GM12878 (cell line): ENCODE data around the gene AATF. TPM values are rescaled to one million over a fixed set of nuclear protein-coding genes. Genes with fewer than 3 reads are reported as not detected.

Source experiments
- ATAC-seq: fragments of 200-7000 bp; cut with Tn5 transposase; 3 replicates; pipeline ENCODE4 v1.9.1; 2020; ENCODE audit warnings: mild to moderate bottlenecking, moderate library complexity
- BruUV-seq: library from RNA; stranded (reverse); fragments of 400-500 nt; replicated peaks from 2 replicates; lab custom pipeline; 2021; lab: Mats Ljungman, UMichigan
- CTCF ChIA-PET: fragments of 300-600 bp; sonication (Branson Sonifier 250); formaldehyde crosslinking; extraction: SDS; loops from one replicate; lab custom pipeline; 2021; ENCODE audit warnings: inconsistent platforms; lab: Yijun Ruan, JAX
- POLR2A ChIA-PET: fragments of 350-600 bp; formaldehyde crosslinking; extraction: SDS; loops from one replicate; lab custom pipeline; 2021; ENCODE audit warnings: inconsistent platforms; lab: Charles Lee
- RAD21 ChIA-PET: fragments of 300-600 bp; sonication (Branson Sonifier 250); formaldehyde crosslinking; loops from one replicate; lab custom pipeline; 2023; ENCODE audit warnings: antibody characterized with exemption; ENCODE audit not compliant: unreplicated experiment; lab: Charles Lee
- SMC1A ChIA-PET: fragments of 300-600 bp; sonication (Branson Sonifier 250); formaldehyde crosslinking; loops from one replicate; lab custom pipeline; 2023; ENCODE audit not compliant: unreplicated experiment, uncharacterized antibody; lab: Charles Lee
- DNase-seq: peaks from one replicate; pipeline ENCODE4 v3.0.0-alpha.2; 2011; ENCODE audit warnings: low read depth, low spot score
- FAIRE-seq: peaks from 3 replicates; lab custom pipeline; 2011; peaks lifted over from hg19 to GRCh38; lab: Jason Lieb, UNC
- H2AFZ ChIP-seq: 2 replicates; pipeline ENCODE4 v1.6.0; 2011; ENCODE audit warnings: low read depth, low read length, control low read depth; ENCODE audit not compliant: control insufficient read depth
- H3K27ac ChIP-seq: 2 replicates; pipeline ENCODE4 v1.5.1; 2011; ENCODE audit warnings: control low read depth; ENCODE audit not compliant: control insufficient read depth, insufficient read depth
- H3K27me3 ChIP-seq, 2 experiments: replicated peaks in 1 of 2; 2 replicates each; pipeline versions ENCODE4 v1.6.0 to v1.6.1; 2011; ENCODE audit warnings: low read length in 1 of 2; ENCODE audit not compliant: control insufficient read depth in 2 of 2, insufficient read depth in 2 of 2
- H3K36me3 ChIP-seq, 2 experiments: 2 replicates each; pipeline ENCODE4 v1.5.1; 2011; ENCODE audit warnings: low read length in 1 of 2; ENCODE audit not compliant: control insufficient read depth in 2 of 2, insufficient read depth in 2 of 2
- H3K4me1 ChIP-seq: 2 replicates; pipeline ENCODE4 v1.6.1; 2011; ENCODE audit warnings: mild to moderate bottlenecking, low read length, moderate library complexity, mixed read lengths; ENCODE audit not compliant: control insufficient read depth, insufficient read depth
- H3K4me2 ChIP-seq: 2 replicates; pipeline ENCODE4 v1.6.0; 2011; ENCODE audit warnings: control low read depth; ENCODE audit not compliant: control insufficient read depth, insufficient read depth
- H3K4me3 ChIP-seq: fragments of 200-600 bp; sonication (generic); 2 replicates; pipeline ENCODE4 v1.5.1; 2016
- H3K79me2 ChIP-seq: 2 replicates; pipeline ENCODE4 v1.6.0; 2011; ENCODE audit warnings: low read length; ENCODE audit not compliant: control insufficient read depth, insufficient read depth
- H3K9ac ChIP-seq: 2 replicates; pipeline ENCODE4 v1.8.0; 2011; ENCODE audit warnings: low read length, control low read depth, mixed read lengths; ENCODE audit not compliant: control insufficient read depth, insufficient read depth
- H3K9me3 ChIP-seq: replicated peaks from 3 replicates; pipeline ENCODE4 v1.5.1; 2011; ENCODE audit warnings: mild to moderate bottlenecking, low read length; ENCODE audit not compliant: control insufficient read depth, insufficient read depth
- H4K20me1 ChIP-seq: 2 replicates; pipeline ENCODE4 v1.6.0; 2011; ENCODE audit not compliant: control insufficient read depth, insufficient read depth
- BRCA1 ChIP-seq: IDR thresholded peaks from 2 replicates; pipeline ENCODE4 v1.6.1; 2011; ENCODE audit warnings: low read depth, low read length, improper control_type of control experiment
- CREM ChIP-seq: IDR thresholded peaks from 2 replicates; pipeline ENCODE4 v1.6.1; 2014; ENCODE audit warnings: antibody characterized with exemption, low read depth
- IKZF1 ChIP-seq: fragments of 450-650 bp; conservative IDR thresholded peaks from 2 replicates; pipeline ENCODE4 v1.6.1; 2017; ENCODE audit warnings: antibody characterized with exemption, mild to moderate bottlenecking
- IRF3 ChIP-seq: fragments of 450-650 bp; IDR thresholded peaks from 2 replicates; pipeline ENCODE4 v1.6.1; 2014; ENCODE audit warnings: mild to moderate bottlenecking
- KLF5 ChIP-seq: fragments of 450-650 bp; IDR thresholded peaks from 2 replicates; pipeline ENCODE4 v1.6.1; 2014; ENCODE audit warnings: mild to moderate bottlenecking; ENCODE audit not compliant: partially characterized antibody
- NFIC ChIP-seq: IDR thresholded peaks from 2 replicates; pipeline ENCODE4 v1.6.1; 2012; ENCODE audit warnings: low read depth, mild to moderate bottlenecking, inconsistent platforms, low read length, moderate library complexity
- SIN3A ChIP-seq: IDR thresholded peaks from 2 replicates; pipeline ENCODE4 v1.6.1; 2012; ENCODE audit warnings: low read depth, low read length, improper control_type of control experiment
- SREBF2 ChIP-seq: IDR thresholded peaks from 2 replicates; pipeline ENCODE4 v1.6.1; 2012; ENCODE audit warnings: mild to moderate bottlenecking, low read length
- SUPT20H ChIP-seq: IDR thresholded peaks from 2 replicates; pipeline ENCODE4 v1.6.1; 2011; ENCODE audit warnings: low read depth, mild to moderate bottlenecking, low read length, moderate library complexity, borderline replicate concordance; ENCODE audit not compliant: control insufficient read depth
- ZNF207 ChIP-seq: fragments of 450-650 bp; IDR thresholded peaks from 2 replicates; pipeline ENCODE4 v1.6.1; 2014; ENCODE audit warnings: antibody characterized with exemption, mild to moderate bottlenecking, borderline replicate concordance
- WGBS: methylation state at CpG from one replicate; pipeline ENCODE4 v1.1.6; 2016; ENCODE audit warnings: low lambda C conversion rate; ENCODE audit not compliant: insufficient replicate concordance, insufficient coverage; ENCODE audit errors: missing lambda C conversion rate; 5-methylcytosine and 5-hydroxymethylcytosine counted together
- in situ Hi-C: fragments of 300-500 bp; cut with MboI; formaldehyde crosslinking; loops from 9 replicates; pipeline ENCODE4 v1.14.3; 2018; ENCODE audit warnings: mixed read lengths
- intact Hi-C: fragments of 100-400 bp; cut with micrococcal nuclease; formaldehyde crosslinking; loops from one replicate; pipeline ENCODE4 v1.14.2; 2022; ENCODE audit not compliant: unreplicated experiment
- polyA plus RNA-seq, 11 experiments: library from polyadenylated mRNA; depleted of rRNA in 4 of 11; unstranded in 6 of 11; stranded (reverse) in 5 of 11; fragments of >200 nt; fragmentation: Nextera tagmentation in 4 of 11; fragmentation: Illumina TruSeq in 1 of 11; extraction: Ambion mirVana in 4 of 11; extraction: Trizol in 1 of 11; gene quantifications; 1 replicate in 1 of 11; 2 replicates in 10 of 11; pipeline versions ENCODE4 v1.2.1 to v1.2.3, GENCODE V29; 2011 to 2016; ENCODE audit warnings: inconsistent platforms in 2 of 11, missing spikeins in 2 of 11, low read depth in 1 of 11
- total RNA-seq, 4 experiments: library from RNA; depleted of rRNA in 3 of 4; stranded (reverse); fragments of >200 nt in 3 of 4; fragmentation: Illumina TruSeq in 1 of 4; extraction: Trizol in 1 of 4; gene quantifications; 2 replicates each; pipeline versions ENCODE4 v1.2.1 to v1.2.3, GENCODE V29; 2013 to 2021
- TF ChIP-seq, protein P1 (sequence below): fragments of 150-350 bp; IDR thresholded peaks from 2 replicates; pipeline ENCODE4 v1.6.1; 2014; ENCODE audit warnings: mild to moderate bottlenecking, low read depth, low read length
- TF ChIP-seq, protein P2 (sequence below): fragments of 450-650 bp; IDR thresholded peaks from 2 replicates; pipeline ENCODE4 v1.6.1; 2017; ENCODE audit warnings: mild to moderate bottlenecking, low read depth, inconsistent platforms; ENCODE audit not compliant: poor library complexity, severe bottlenecking

Gene AATF
- total and polyA plus RNA-seq, 10 of the 15 experiments (the other 5 are each of a cell fraction or from before 2014, with no cell fraction given): 36.8 to 110 (median 77.9) TPM

DNA sequence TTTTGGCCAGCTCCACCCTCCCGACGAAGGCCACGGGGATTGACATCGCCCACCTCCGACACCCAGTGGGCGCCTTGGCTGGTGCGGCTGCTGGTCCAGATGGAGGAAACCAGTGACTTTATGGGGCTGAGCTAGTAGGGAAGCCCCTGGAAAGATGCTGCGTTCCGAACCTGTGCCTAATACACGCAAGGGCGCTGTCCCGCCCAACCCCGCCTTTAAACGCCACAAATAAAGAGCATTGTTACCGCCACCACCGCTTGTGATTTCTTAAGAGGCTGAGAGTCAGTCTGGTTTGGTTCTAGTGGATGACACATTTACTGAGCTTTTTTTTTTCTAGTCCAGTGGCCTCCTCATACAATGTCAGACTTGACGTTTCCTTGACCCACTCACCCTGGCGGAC is 107.9 kb downstream of the AATF start:
- H3K36me3 ChIP-seq: peaks cover 7 to 10% of the 10 kb centered on the region in 2 experiments; a peak in 3 of 4 replicates
- SMC1A ChIA-PET: no interaction called here
- CTCF ChIA-PET: interaction anchor here (0.9 kb wide), 1 partner anchor 9 kb away, joined by 3 read pairs; no protein-coding TSS in a partner anchor
- no peak overlapping the region for H3K4me3 ChIP-seq
- no peak for ATAC-seq
- no peak overlapping the region for H3K9ac ChIP-seq
- WGBS: 94% methylated on average over 18 of the region's 18 CpGs
- H3K27ac ChIP-seq: no peak overlapping the region
- DNase-seq: no peak
- no peaks in the 10 kb centered on the region for H4K20me1 ChIP-seq
- RAD21 ChIA-PET: no interaction called here
- H3K4me1 ChIP-seq: no peaks in the 10 kb centered on the region
- BruUV-seq: no TSS peak
- H2AFZ ChIP-seq: no peak overlapping the region
- H3K27me3 ChIP-seq: no peaks in the 10 kb centered on the region
- intact Hi-C loops: no loop called here
- no peak for FAIRE-seq
- no peak for TF ChIP-seq KLF5
- TF ChIP-seq, protein P1, sequence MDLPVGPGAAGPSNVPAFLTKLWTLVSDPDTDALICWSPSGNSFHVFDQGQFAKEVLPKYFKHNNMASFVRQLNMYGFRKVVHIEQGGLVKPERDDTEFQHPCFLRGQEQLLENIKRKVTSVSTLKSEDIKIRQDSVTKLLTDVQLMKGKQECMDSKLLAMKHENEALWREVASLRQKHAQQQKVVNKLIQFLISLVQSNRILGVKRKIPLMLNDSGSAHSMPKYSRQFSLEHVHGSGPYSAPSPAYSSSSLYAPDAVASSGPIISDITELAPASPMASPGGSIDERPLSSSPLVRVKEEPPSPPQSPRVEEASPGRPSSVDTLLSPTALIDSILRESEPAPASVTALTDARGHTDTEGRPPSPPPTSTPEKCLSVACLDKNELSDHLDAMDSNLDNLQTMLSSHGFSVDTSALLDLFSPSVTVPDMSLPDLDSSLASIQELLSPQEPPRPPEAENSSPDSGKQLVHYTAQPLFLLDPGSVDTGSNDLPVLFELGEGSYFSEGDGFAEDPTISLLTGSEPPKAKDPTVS: no peak
- TF ChIP-seq ZNF207: no peak
- TF ChIP-seq BRCA1: no peak
- TF ChIP-seq CREM: no peak
- TF ChIP-seq IRF3: no peak
- TF ChIP-seq SREBF2: no peak
- no peak for TF ChIP-seq SIN3A
- no peak for TF ChIP-seq SUPT20H
- TF ChIP-seq, protein P2, sequence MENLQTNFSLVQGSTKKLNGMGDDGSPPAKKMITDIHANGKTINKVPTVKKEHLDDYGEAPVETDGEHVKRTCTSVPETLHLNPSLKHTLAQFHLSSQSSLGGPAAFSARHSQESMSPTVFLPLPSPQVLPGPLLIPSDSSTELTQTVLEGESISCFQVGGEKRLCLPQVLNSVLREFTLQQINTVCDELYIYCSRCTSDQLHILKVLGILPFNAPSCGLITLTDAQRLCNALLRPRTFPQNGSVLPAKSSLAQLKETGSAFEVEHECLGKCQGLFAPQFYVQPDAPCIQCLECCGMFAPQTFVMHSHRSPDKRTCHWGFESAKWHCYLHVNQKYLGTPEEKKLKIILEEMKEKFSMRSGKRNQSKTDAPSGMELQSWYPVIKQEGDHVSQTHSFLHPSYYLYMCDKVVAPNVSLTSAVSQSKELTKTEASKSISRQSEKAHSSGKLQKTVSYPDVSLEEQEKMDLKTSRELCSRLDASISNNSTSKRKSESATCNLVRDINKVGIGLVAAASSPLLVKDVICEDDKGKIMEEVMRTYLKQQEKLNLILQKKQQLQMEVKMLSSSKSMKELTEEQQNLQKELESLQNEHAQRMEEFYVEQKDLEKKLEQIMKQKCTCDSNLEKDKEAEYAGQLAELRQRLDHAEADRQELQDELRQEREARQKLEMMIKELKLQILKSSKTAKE: no peak
- no peak for TF ChIP-seq IKZF1
- no peak for TF ChIP-seq NFIC
- H3K9me3 ChIP-seq: no peaks in the 10 kb centered on the region
- in situ Hi-C loops: loop anchor here (25.0 kb wide), 1 partner anchor 444 kb away; the partner anchor contains the start of gene MRM1
- POLR2A ChIA-PET: interaction anchor here (0.7 kb wide), 1 partner anchor 678 kb away, joined by 4 read pairs; no protein-coding TSS in a partner anchor
- no peak overlapping the region for H3K4me2 ChIP-seq
- no peaks in the 10 kb centered on the region for H3K79me2 ChIP-seq
